Measurements from ENCODE around the gene SMAD7.
"Not testable (repeated sequence)": the region's sequence is repeated elsewhere in the genome, so short reads cannot be mapped to it uniquely, and the experiment has no call there.

The SMAD7 gene

DNA sequence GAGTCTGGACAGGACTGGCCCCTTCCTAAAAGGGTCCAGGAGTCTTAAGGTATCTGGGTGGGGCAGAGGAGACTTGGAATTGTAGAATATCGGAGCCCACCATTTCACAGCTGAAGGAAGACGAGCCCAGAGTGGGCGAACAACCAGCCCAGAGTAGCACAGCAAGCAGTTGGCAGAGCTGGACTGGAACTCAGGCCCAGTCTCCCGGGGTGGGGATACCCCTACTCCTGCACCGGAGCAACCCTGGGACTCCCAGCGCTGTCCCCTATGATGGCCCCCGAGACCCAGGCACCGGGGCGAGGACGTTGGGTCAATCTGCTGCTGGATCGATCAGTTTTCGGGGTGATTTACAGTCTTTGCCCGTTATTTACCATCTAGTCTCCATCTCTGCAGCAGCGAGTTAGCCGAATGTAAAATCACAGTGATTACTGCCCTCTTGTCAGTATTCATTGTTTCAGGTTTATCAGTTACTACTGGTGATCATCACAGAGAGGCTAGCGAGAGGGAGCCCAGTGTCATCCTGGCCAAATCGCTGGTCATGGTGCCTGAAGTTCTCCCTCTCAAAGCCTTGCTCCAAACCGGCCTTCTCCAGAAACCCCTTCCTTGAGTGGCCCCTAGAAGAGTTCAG is 75.3 kb downstream of the SMAD7 start:
- peak; percentile 58 for DNase-seq

DNA sequence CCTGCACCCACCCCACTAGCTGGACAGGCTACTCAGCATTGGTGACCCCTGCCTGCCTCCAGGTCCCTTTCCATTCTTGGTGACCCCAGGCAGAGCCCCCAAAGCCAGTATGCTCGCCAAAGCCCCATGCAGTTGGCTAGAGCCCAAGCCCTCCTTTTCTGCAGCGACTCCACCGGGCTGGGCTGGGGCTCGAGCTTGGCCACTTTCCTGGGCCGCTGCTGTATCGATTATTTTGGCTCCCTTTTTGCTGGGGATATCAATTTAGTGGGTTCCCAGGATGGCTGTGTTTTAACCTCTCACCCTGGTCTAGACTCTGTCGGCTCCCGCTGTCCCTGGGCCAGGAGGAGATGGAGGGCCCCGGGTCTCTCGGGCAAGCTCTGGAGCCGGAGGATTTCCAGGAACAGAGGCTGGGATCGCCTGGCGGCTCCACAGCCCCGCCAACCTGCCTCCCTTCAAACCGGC is 76.0 kb downstream of the SMAD7 start:
- no peak for DNase-seq

DNA sequence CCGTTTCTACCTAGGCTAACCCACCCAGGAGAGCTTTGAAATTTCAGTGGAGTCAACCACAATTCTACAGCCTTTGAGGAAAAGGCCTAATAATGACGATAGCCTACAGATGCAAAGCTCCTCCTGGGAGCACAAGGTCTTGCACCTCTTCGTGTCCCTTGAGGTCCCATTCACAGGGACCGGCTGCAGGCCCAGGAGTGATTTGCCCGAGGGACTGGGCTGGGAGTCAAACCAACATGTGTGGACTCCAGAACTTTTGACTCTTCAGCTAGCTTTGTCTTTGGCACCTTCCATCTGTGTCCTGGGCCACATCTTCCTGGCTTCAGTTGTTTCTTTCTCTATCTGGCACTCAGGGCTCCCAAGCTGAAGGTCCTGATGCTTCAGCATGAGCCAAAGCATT is 76.5 kb downstream of the SMAD7 start:
- no peak for DNase-seq

DNA sequence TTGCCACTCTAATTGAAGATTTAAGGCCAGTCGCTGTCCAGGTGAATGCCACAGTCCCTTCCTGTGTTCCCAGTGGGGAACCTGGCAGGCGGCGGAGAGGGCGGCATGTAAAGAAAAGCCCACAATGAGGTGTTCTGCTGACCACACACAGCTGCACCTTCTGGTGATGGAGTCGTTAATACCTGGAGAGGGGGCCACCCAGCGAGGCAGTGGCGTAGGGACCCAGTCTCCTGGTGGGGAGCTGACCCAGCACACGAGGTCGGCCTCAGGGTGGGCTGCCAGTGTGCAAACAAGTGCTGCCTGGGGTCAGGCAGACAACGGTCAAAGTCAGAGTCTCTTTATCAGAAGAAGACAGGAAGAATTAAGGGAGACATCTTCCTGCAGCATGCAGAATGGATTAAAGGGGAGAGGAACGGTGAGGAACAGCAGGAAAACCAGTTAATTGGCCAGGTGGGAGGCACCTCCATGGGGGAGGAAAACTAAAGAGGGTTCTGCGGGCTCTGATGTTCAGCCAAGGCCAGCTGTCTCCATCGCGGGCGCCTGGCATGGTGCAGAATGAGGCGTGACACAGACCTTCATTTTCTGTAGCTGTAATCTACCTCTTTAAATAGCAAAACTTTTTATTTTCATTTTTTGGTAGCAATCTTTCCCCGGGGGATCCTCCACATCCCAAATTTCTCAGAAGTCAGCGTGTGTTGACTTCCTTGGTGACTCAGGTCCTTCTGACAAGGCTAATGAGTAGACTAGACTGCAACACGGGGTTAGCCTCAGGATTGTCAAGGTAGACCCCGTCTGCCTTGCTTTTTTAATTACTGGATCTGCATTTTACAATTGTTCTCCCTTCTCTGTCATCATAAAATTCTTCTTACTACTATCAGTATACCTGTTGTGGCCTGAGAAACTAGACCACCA is 78.3 kb downstream of the SMAD7 start:
- no peak for DNase-seq

DNA sequence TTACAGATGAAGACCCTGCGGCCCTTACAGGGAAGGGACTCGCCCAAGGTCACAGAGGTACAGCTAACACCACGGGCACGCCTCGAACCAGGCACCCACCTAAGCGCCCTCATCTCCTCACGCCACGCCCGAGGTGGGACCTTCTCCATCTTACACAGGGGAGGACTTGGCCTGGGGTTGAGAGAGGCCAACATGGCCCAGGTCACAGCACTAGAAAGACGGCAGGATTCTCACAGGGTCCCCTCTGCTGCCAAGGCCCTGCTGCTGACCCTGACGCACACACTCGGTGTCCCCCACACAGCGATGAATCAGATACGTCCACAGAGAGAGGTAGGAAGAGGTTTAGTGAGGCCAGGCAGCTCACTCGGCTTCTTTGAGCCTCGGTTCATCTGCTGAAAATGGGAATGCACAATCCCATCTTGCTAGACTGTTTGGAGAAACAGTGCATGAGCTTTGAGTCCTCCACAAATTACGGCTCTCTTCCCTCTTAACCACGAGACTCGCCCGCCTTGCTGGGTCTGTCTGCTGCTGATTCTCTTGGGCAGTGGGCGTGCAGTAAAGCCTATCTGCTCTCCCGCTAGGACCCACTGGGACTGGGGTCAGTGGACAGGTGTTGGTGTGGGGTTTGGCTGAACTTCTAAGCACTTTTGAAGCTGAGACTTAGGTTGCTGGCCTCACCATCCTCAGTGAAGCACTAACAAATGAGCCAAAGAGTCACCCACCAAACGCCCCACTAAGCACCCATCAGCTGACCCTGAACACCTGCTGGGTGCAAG is 79.2 kb downstream of the SMAD7 start:
- no peak for DNase-seq

DNA sequence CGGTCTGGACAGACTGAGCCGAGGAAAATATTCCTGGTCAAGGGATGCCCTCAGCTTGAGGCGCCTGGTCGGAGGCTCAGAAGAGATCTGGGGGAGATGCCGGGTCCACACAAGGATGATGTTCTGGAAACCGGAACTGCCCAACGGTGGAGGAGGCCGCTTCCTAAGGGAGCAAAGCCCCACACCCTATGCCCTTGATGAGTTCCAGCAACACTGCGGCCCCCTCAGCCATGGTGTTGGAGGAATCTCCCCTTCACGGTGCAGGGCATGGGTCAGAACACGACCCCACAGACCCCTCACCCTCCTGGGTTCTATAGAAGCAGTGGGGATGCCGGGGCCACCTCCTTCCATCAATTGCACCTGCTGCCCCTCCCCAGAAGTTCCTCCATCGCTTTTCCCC is 79.8 kb downstream of the SMAD7 start:
- not testable (repeated sequence) for DNase-seq

All from retina (tissue), 1 donor.